H1 (cell line): ENCODE results near the gene MMP24OS. TPM values are rescaled to one million over a fixed set of nuclear protein-coding genes. Genes with fewer than 3 reads are reported as not detected.

Source experiments
- CTCF ChIA-PET: fragments of 300-600 bp; sonication (Branson Sonifier 250); formaldehyde crosslinking; loops from one replicate; lab custom pipeline; 2021; ENCODE audit not compliant: partially characterized antibody; lab: Charles Lee
- POLR2A ChIA-PET: fragments of 300-600 bp; sonication (Branson Sonifier 250); formaldehyde crosslinking; loops from one replicate; lab custom pipeline; 2021; ENCODE audit warnings: inconsistent platforms; ENCODE audit not compliant: partially characterized antibody; lab: Charles Lee
- DNase-seq, 2 experiments: peaks; one replicate each; pipeline versions ENCODE4 v3.0.0 to v3.0.0-alpha.2; 2010 to 2022; ENCODE audit warnings: low spot score in 2 of 2, low read depth in 1 of 2, mixed read lengths in 1 of 2
- FAIRE-seq: peaks from 2 replicates; lab custom pipeline; 2011; peaks lifted over from hg19 to GRCh38; lab: Jason Lieb, UNC
- H2AFZ ChIP-seq: 2 replicates; pipeline ENCODE4 v1.8.1; 2012; ENCODE audit warnings: low read length, inconsistent platforms
- H2AK5ac ChIP-seq: 2 replicates; pipeline ENCODE4 v1.6.1; 2013; ENCODE audit warnings: low read depth, low read length
- H2BK120ac ChIP-seq: replicated peaks from 2 replicates; pipeline ENCODE3; 2013; ENCODE audit warnings: low read depth, low read length, inconsistent platforms
- H2BK12ac ChIP-seq: 2 replicates; pipeline ENCODE4 v1.6.1; 2013; ENCODE audit warnings: low read depth, low read length
- H2BK15ac ChIP-seq: 2 replicates; pipeline ENCODE4 v1.6.1; 2013; ENCODE audit warnings: low read length
- H2BK20ac ChIP-seq: 2 replicates; pipeline ENCODE4 v1.6.1; 2013; ENCODE audit warnings: low read length
- H2BK5ac ChIP-seq: 2 replicates; pipeline ENCODE4 v1.6.1; 2013; ENCODE audit warnings: low read depth, low read length
- H3K14ac ChIP-seq: 2 replicates; pipeline ENCODE4 v1.6.1; 2013; ENCODE audit warnings: inconsistent platforms; ENCODE audit not compliant: insufficient read length
- H3K18ac ChIP-seq: 2 replicates; pipeline ENCODE4 v1.6.1; 2013; ENCODE audit warnings: low read length; ENCODE audit errors: extremely low read depth
- H3K23ac ChIP-seq: 2 replicates; pipeline ENCODE4 v1.6.1; 2013; ENCODE audit warnings: inconsistent platforms; ENCODE audit not compliant: insufficient read length
- H3K23me2 ChIP-seq: 2 replicates; pipeline ENCODE4 v1.6.1; 2013; ENCODE audit warnings: low read depth, low read length
- H3K27ac ChIP-seq: 2 replicates; pipeline ENCODE4 v1.6.1; 2011; ENCODE audit warnings: low read depth, low read length, inconsistent platforms
- H3K27me3 ChIP-seq, 4 experiments: replicated peaks in 1 of 4; 1 replicate in 1 of 4; 2 replicates in 3 of 4; pipeline versions ENCODE4 v1.6.1 to v1.8.1; 2011 to 2013; ENCODE audit warnings: low read length in 3 of 4, mild to moderate bottlenecking in 3 of 4, inconsistent platforms in 2 of 4, mixed read lengths in 2 of 4, moderate library complexity in 1 of 4; ENCODE audit not compliant: control insufficient read depth in 3 of 4, insufficient read depth in 3 of 4; ENCODE audit errors: extremely low read depth in 1 of 4
- H3K36me3 ChIP-seq, 4 experiments: 2 replicates each; pipeline versions ENCODE4 v1.6.1 to v1.8.1; 2011 to 2013; ENCODE audit warnings: mild to moderate bottlenecking in 4 of 4, low read length in 3 of 4, moderate library complexity in 2 of 4, control low read depth in 1 of 4, inconsistent platforms in 1 of 4; ENCODE audit not compliant: insufficient read depth in 4 of 4, control insufficient read depth in 2 of 4
- H3K4ac ChIP-seq: replicated peaks from 2 replicates; pipeline ENCODE3; 2013; ENCODE audit warnings: low read length, low read depth, mixed read lengths, inconsistent platforms; ENCODE audit not compliant: insufficient read length
- H3K4me1 ChIP-seq, 4 experiments: replicated peaks in 1 of 4; 1 replicate in 1 of 4; 2 replicates in 3 of 4; pipeline versions ENCODE4 v1.6.1 to v1.8.1; 2011 to 2013; ENCODE audit warnings: low read length in 3 of 4, inconsistent platforms in 2 of 4, mixed read lengths in 1 of 4; ENCODE audit not compliant: insufficient read depth in 4 of 4, control insufficient read depth in 3 of 4
- H3K4me2 ChIP-seq, 2 experiments: 2 replicates each; pipeline versions ENCODE4 v1.6.1 to v1.8.1; 2011 to 2013; ENCODE audit warnings: low read depth in 2 of 2, low read length in 2 of 2, control low read depth in 1 of 2, inconsistent platforms in 1 of 2, mild to moderate bottlenecking in 1 of 2; ENCODE audit not compliant: insufficient read depth in 1 of 2
- H3K4me3 ChIP-seq, 4 experiments: fragments of 200-600, 300-600 bp in 1 of 4; sonication (generic), shearing (Covaris generic), sonication (Bioruptor Twin) in 1 of 4; 2 replicates each; pipeline versions ENCODE4 v1.5.1 to v1.8.1; 2011 to 2016; ENCODE audit warnings: low read length in 4 of 4, low read depth in 3 of 4, control low read depth in 2 of 4, inconsistent platforms in 2 of 4, mild to moderate bottlenecking in 2 of 4, mixed read lengths in 1 of 4, moderate library complexity in 1 of 4; ENCODE audit not compliant: insufficient read depth in 2 of 4; ENCODE audit errors: extremely low read depth in 1 of 4
- H3K56ac ChIP-seq: replicated peaks from 2 replicates; pipeline ENCODE3; 2013; ENCODE audit warnings: low read depth, mild to moderate bottlenecking, mixed read lengths, low read length, inconsistent platforms; ENCODE audit not compliant: insufficient read length
- H3K79me1 ChIP-seq: 2 replicates; pipeline ENCODE4 v1.6.1; 2013; ENCODE audit warnings: low read depth, low read length, control low read depth
- H3K79me2 ChIP-seq, 2 experiments: 2 replicates each; pipeline versions ENCODE4 v1.6.1 to v1.8.1; 2012 to 2013; ENCODE audit warnings: low read length in 2 of 2, mild to moderate bottlenecking in 2 of 2, inconsistent platforms in 1 of 2; ENCODE audit not compliant: insufficient read depth in 2 of 2, control insufficient read depth in 1 of 2
- H3K9ac ChIP-seq, 4 experiments: replicated peaks in 1 of 4; 1 replicate in 1 of 4; 2 replicates in 3 of 4; pipeline versions ENCODE4 v1.6.1 to v1.8.1; 2011 to 2013; ENCODE audit warnings: low read depth in 3 of 4, low read length in 3 of 4, control low read depth in 2 of 4, mild to moderate bottlenecking in 2 of 4, moderate library complexity in 2 of 4, inconsistent platforms in 1 of 4; ENCODE audit errors: extremely low read depth in 1 of 4
- H3K9me3 ChIP-seq, 2 experiments: 2 replicates each; pipeline versions ENCODE4 v1.6.1 to v1.8.1; 2012 to 2013; ENCODE audit warnings: mild to moderate bottlenecking in 2 of 2, moderate library complexity in 2 of 2, control low read depth in 1 of 2, inconsistent platforms in 1 of 2, low read depth in 1 of 2, low read length in 1 of 2, mixed read lengths in 1 of 2; ENCODE audit not compliant: insufficient read depth in 2 of 2
- H4K20me1 ChIP-seq, 2 experiments: replicated peaks in 1 of 2; 2 replicates each; pipeline versions ENCODE3 to v1.8.1; 2011 to 2013; ENCODE audit warnings: inconsistent platforms in 2 of 2, low read length in 2 of 2, mild to moderate bottlenecking in 1 of 2; ENCODE audit not compliant: insufficient read depth in 2 of 2, control insufficient read depth in 1 of 2
- H4K5ac ChIP-seq: 2 replicates; pipeline ENCODE4 v1.6.1; 2013; ENCODE audit warnings: low read length, low read depth, mixed read lengths, inconsistent platforms; ENCODE audit not compliant: insufficient read length
- H4K8ac ChIP-seq: 2 replicates; pipeline ENCODE4 v1.8.0; 2013; ENCODE audit warnings: mild to moderate bottlenecking, moderate library complexity, low read length, inconsistent platforms; ENCODE audit not compliant: insufficient read depth; ENCODE audit errors: extremely low read depth
- H4K91ac ChIP-seq: replicated peaks from 2 replicates; pipeline ENCODE3; 2013; ENCODE audit warnings: low read length, mixed read lengths, inconsistent platforms; ENCODE audit not compliant: insufficient read length
- GABPA ChIP-seq: IDR thresholded peaks from 2 replicates; pipeline ENCODE4 v1.6.1; 2011; ENCODE audit warnings: mild to moderate bottlenecking, low read length, moderate library complexity, borderline replicate concordance; ENCODE audit not compliant: insufficient read depth
- NRF1 ChIP-seq: IDR thresholded peaks from 2 replicates; pipeline ENCODE4 v1.6.1; 2011; ENCODE audit warnings: mild to moderate bottlenecking, low read depth, low read length, improper control_type of control experiment
- POU5F1 ChIP-seq: IDR thresholded peaks from 2 replicates; pipeline ENCODE4 v1.6.1; 2011; ENCODE audit warnings: low read depth, mild to moderate bottlenecking, low read length, moderate library complexity
- RAD21 ChIP-seq, 2 experiments: IDR thresholded peaks in 1 of 2; conservative IDR thresholded peaks in 1 of 2; 2 replicates each; pipeline ENCODE4 v1.6.1; 2011; ENCODE audit warnings: low read depth in 2 of 2, low read length in 2 of 2, improper control_type of control experiment in 1 of 2, inconsistent platforms in 1 of 2, mild to moderate bottlenecking in 1 of 2, moderate library complexity in 1 of 2
- RBBP5 ChIP-seq: IDR thresholded peaks from 2 replicates; pipeline ENCODE4 v1.7.1; 2012; ENCODE audit warnings: low read depth, mild to moderate bottlenecking, inconsistent platforms, low read length, moderate library complexity, borderline replicate concordance
- RFX5 ChIP-seq: IDR thresholded peaks from 2 replicates; pipeline ENCODE4 v1.6.1; 2011; ENCODE audit warnings: low read depth, low read length, improper control_type of control experiment, borderline replicate concordance
- SIN3A ChIP-seq, 2 experiments: IDR thresholded peaks in 1 of 2; conservative IDR thresholded peaks in 1 of 2; 2 replicates each; pipeline ENCODE4 v1.6.1; 2011 to 2012; ENCODE audit warnings: low read length in 2 of 2, improper control_type of control experiment in 1 of 2, low read depth in 1 of 2, mild to moderate bottlenecking in 1 of 2
- SP4 ChIP-seq: IDR thresholded peaks from 2 replicates; pipeline ENCODE4 v1.6.1; 2012; ENCODE audit warnings: low read length, inconsistent platforms
- TBP ChIP-seq: IDR thresholded peaks from 2 replicates; pipeline ENCODE4 v1.6.1; 2011; ENCODE audit warnings: low read depth, low read length, improper control_type of control experiment
- TEAD4 ChIP-seq: IDR thresholded peaks from 2 replicates; pipeline ENCODE4 v1.6.1; 2012; ENCODE audit warnings: low read depth, low read length, inconsistent platforms, mixed read lengths
- YY1 ChIP-seq: IDR thresholded peaks from 2 replicates; pipeline ENCODE4 v1.6.1; 2011; ENCODE audit warnings: low read depth, mild to moderate bottlenecking, low read length
- WGBS, 2 experiments: shearing (Covaris generic) in 1 of 2; methylation state at CpG; one replicate each; pipeline versions ENCODE4 v1.1.6 to v1.1.7; 2013 to 2015; ENCODE audit warnings: low lambda C conversion rate in 2 of 2, mixed read lengths in 2 of 2, inconsistent platforms in 1 of 2, low coverage in 1 of 2, missing lambda C conversion rate in 1 of 2; ENCODE audit not compliant: insufficient replicate concordance in 2 of 2, insufficient coverage in 1 of 2, insufficient read length in 1 of 2; ENCODE audit errors: extremely low coverage in 1 of 2, missing lambda C conversion rate in 1 of 2; 5-methylcytosine and 5-hydroxymethylcytosine counted together
- polyA plus RNA-seq, 7 experiments: library from polyadenylated mRNA; depleted of rRNA in 3 of 7; stranded (reverse) in 5 of 7; unstranded in 2 of 7; fragments of >200 nt in 5 of 7; fragments of 200-250 nt in 2 of 7; gene quantifications; 1 replicate in 5 of 7; 2 replicates in 1 of 7; 4 replicates in 1 of 7; pipeline versions ENCODE4 v1.2.1 to v1.2.3, GENCODE V29; 2011 to 2013; ENCODE audit warnings: missing spikeins in 2 of 7, mixed read lengths in 2 of 7
- total RNA-seq: library from RNA; stranded (reverse); fragmentation: NEBNext Ultra II Directional; extraction: Animal tissue kit (Norgen Biotek cat#: 25700); gene quantifications from 2 replicates; pipeline ENCODE4 v1.2.1, GENCODE V29; 2021

MMP24OS gene
- total and polyA plus RNA-seq, 2 of the 8 experiments (the other 6 are each of a cell fraction or from before 2014, with no cell fraction given) = 19.0 to 21.3 TPM

DNA sequence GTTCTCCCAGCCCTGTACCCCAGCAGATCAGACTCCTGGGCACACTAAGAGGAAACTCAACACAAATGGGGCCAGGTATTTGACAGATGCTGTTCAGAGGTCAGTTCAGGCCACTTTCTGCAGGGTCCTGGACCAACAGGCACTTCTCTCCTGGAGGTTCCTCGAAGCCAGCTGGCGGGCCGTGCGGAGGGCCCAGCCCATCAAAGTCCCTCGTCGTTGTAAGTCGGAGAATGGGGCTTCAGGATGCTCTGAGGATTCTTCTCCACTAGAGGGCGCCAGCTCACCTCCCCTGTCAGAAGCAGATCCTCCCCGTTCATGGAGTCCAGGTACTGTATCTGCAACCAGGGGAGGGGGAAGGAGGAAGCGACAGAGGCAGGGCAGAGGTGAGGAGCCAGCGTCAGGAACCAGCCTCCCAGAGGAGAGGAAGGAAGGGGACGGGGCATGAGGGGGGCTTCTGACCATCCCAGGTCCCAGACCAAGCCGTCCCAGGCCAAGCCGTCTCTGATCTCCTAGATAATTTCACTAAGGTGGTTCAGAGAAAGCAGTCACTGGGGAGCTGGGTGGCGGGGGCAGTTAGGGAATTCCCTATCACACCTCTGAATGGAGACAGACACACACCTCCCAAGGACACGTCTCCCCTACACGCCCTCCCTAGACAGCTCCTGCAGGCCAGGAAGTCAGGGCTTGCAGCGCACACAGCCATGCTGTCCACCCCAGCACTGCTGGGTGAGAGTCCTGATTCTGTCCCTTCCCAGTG, 26.0 kb upstream of the MMP24OS start:
- H3K23me2 ChIP-seq = no peaks in the 10 kb centered on the region
- H3K36me3 ChIP-seq = no peaks in the 10 kb centered on the region
- H3K4me2 ChIP-seq = peak overlapping the region in 1 of 2 experiments; percentile 41; a peak in 2 of 4 replicates
- no peak overlapping the region for H3K27ac ChIP-seq
- H3K9ac ChIP-seq = no peak overlapping the region
- H4K20me1 ChIP-seq = no peaks in the 10 kb centered on the region
- peaks cover 0 to 4% (median 2%) of the 10 kb centered on the region in 4 experiments; a peak in 2 of 7 replicates for H3K4me1 ChIP-seq
- no peak overlapping the region for H2BK5ac ChIP-seq
- H3K56ac ChIP-seq = no peak overlapping the region
- peak overlapping the region in 2 of 4 experiments; percentile 20 to 30; a peak in 3 of 8 replicates for H3K4me3 ChIP-seq
- H2BK120ac ChIP-seq = no peak overlapping the region
- no peak overlapping the region for H2AFZ ChIP-seq
- H3K79me2 ChIP-seq = no peaks in the 10 kb centered on the region
- H2BK12ac ChIP-seq = no peak overlapping the region; the same call in 1 of the 2 replicates
- ChIA-PET CTCF (interaction anchor here (0.6 to 13.8 kb wide), 30 partner anchors 9 to 194 kb away, joined by 3 to 141 read pairs (median 4); partner anchors contain the start of genes CEP250, EDEM2, EIF6 and FAM83C), POLR2A (interaction anchor here (0.8 to 2.3 kb wide), 10 partner anchors 8 to 442 kb away, joined by 3 to 11 read pairs (median 4); partner anchors contain the start of genes CEP250, EIF6 and MMP24OS)
- no peak overlapping the region for H3K18ac ChIP-seq
- H4K91ac ChIP-seq = no peak overlapping the region
- H4K5ac ChIP-seq = no peak overlapping the region
- no peak overlapping the region for H3K14ac ChIP-seq
- H3K4ac ChIP-seq = no peak overlapping the region
- H3K27me3 ChIP-seq = no peaks in the 10 kb centered on the region
- DNase-seq = peak; percentile 92 to 93
- H2AK5ac ChIP-seq = no peak overlapping the region
- FAIRE-seq = peak; percentile 28
- no peak overlapping the region for H4K8ac ChIP-seq
- no peak overlapping the region for H2BK20ac ChIP-seq
- H3K9me3 ChIP-seq = no peaks in the 10 kb centered on the region
- H2BK15ac ChIP-seq = peak overlapping the region; percentile 7; the same call in 1 of the 2 replicates
- no peak overlapping the region for H3K23ac ChIP-seq
- 36% methylated on average over 18 of the region's 18 CpGs; no CpG with 5 or more reads in 1 of the 2 experiments for WGBS, 2 experiments
- H3K79me1 ChIP-seq = no peaks in the 10 kb centered on the region
- TF ChIP-seq TEAD4 = peak; percentile 65; the same call in 1 of the 2 replicates
- TF ChIP-seq SIN3A (conservative IDR thresholded peaks at IDR 0.05 in 1 of 2, IDR thresholded peaks at IDR 0.05 in 1 of 2; ENCODE audit: low read depth in 1 of 2, low read length in 2 of 2) = peak; percentile 71 to 88; a peak in 2 of 4 replicates
- no peak for TF ChIP-seq RFX5
- TF ChIP-seq NRF1 = no peak
- TF ChIP-seq RAD21 (IDR thresholded peaks at IDR 0.05 in 1 of 2, conservative IDR thresholded peaks at IDR 0.05 in 1 of 2; ENCODE audit: low read depth in 2 of 2, low read length in 2 of 2) = peak; percentile 89 to 92
- TF ChIP-seq POU5F1 = no peak
- peak; percentile 70; the same call in 1 of the 2 replicates for TF ChIP-seq GABPA
- TF ChIP-seq SP4 = peak; percentile 32; the same call in 1 of the 2 replicates
- TF ChIP-seq YY1 = peak; percentile 83
- TF ChIP-seq TBP = peak; percentile 65; the same call in 1 of the 2 replicates
- TF ChIP-seq RBBP5 = no peak
